GM19238 (cell line): ENCODE measurements around the gene DSP.

Experiments
- DNase-seq: peaks from one replicate; pipeline ENCODE4 v3.0.0; 2011; ENCODE audit warnings: low spot score; ENCODE audit not compliant: insufficient read length

Gene DSP

DNA sequence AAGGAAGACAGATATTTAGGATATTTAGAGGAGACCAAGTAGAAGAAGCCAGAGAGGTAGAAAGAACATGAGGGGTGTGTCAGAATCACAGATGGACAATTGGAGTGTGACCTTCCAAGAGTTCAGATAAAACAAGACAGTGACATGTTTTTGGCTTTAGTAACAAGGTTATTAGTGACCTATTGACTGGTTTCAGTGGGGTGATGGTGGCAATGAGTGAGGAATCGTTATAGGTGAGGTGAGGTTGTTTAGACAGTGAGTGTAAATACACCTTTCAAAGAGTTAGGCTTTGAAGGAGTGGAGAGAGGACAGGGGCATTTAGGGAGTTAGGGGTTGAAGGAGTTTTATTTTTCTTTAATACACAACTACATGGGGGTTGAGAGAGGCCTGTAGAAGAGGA lies 51.8 kb downstream of the DSP start:
- no peak for DNase-seq

DNA sequence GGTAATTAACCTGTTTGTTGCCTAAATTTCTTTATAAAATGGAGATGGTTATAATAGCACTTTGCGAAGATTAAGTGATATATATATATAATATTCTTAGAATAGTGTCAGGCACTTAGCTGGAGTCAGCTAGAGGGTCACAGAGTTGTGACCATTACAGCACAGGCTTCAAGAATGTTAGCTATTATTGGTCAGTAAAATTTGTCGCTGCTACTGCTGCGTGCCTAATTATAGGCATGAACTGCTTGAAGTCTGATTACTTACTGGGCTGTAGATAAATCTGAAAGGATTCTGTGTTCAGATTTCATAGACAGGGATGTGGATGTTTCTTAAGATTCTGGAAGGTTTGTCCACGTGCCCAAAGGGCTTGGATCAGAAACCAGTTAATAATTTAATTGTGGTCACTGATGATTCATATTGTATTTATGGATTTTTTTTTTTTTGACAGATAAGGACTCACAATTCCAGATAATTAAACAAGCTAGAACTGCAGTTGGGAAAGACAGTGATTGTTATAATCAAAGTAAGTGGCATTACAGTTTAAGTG lies 53.2 kb downstream of the DSP start:
- DNase-seq: no peak

DNA sequence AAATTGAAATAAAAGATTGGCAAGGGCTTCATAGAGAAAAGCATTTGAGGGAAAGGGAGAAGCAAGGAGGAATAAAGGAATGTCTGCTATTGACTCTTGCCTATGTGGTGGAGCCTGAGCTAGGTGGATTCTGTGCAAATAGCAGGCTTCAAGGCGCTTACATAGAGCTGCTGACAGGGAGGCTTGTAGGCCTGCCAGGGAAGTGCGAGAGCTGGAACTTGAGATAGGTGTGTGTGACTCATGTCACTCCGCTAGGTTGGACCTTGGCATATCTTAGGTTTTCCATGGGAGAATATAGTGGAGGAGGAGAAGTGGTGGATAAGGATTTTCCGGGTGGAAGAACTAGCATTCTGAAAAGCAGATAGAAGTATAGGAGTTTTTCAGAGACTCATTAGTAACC lies 62.5 kb downstream of the DSP start:
- no peak for DNase-seq

DNA sequence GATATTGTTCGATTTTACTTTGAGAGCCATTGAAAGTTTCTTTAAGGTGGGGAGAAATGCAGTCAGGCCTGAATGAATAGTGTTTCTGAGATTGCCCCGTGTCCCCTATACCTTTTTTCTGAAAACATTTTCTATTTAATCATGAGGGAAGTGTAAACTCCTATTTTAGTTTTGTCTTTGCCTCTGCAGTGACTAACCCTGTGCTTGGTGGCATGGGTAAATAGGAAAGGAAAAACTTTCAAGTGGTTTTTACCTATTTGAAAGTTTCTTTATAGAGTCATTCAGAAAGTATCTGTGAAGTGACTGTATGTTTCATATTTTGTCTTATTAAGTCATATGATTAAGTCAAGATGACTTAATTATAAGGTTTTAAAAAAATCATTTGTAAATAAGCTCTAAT lies 63.0 kb downstream of the DSP start:
- DNase-seq: no peak

DNA sequence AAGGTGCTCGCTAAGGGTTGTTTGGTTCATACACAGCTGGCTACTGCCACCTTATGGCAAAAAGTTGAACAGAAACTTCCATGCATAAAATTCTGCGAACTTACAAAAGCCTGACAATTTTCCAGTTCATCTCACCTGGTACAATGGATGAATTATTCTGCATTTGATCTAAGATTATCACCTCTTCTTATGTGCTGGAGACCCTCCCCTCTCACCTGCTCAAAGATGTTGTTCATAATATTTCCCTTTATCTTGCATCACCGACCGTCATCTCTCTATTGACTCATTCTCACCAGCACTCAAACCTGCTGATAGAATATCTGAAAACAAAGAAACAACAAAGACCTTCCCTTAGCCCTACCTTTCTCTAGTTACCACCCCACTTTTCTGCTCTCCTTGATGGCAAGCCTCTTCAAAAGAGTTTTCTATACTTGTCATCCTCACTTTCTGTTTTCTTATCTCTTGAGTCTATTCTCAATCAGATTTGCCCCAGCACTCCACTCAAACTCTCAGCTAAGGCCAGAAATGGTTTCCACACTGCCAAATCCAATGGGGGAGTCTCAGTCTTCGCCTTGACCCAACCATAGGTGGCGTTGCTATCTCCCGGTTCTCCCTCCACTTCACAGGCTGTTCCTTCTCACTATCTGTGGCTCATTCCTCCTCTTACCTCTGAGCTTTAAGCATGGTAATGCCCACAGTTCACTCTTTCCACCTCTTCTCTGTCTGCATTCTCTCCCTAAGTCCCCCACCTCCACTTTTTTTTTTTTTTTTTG lies 74.3 kb downstream of the DSP start:
- DNase-seq: no peak

DNA sequence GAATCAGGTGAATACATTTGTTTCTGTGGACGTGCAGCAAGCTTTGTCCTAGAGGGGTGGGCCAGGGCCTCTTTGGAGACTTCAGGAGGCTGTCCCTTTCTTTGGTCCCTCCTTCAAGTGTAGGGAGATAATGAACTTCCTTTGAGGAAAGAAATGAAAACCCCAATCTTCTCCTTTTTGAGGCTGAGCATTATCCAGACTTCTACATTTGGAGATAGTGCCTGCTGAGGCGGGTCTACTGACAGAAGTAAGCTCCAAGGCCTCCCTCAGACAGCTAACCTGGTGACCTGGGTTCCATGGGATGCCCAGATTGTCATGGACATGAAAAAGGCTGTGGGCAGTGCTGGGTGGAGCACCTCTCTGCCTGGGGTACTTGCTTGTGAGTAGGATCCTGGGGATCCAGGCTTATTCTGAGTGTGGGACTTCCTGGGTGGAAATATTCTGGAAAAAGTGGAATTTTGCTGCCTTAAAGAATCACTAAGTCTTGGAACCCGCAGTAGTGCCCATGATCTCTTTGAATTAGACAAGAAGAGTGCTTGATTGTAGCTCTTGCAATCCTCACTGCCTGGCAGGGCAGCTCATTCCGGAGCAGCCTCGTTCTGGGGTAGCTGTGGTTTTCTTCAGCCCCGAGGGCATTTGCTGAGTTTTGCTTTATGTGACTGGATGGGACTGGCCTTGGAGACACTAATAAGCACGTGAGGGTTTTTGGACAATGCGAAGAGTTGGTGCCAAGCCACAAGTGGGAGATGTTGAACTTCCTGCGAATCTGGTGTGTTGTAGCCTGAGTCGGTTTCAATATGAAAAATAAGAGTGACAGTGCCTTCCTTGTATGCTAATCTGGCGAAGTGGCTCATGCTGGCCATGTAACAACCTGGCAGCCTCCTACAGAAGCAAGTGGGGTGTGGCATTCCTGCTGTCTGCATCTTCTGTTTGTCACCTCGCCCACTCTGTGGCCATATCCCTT lies 76.6 kb downstream of the DSP start:
- no peak for DNase-seq

DNA sequence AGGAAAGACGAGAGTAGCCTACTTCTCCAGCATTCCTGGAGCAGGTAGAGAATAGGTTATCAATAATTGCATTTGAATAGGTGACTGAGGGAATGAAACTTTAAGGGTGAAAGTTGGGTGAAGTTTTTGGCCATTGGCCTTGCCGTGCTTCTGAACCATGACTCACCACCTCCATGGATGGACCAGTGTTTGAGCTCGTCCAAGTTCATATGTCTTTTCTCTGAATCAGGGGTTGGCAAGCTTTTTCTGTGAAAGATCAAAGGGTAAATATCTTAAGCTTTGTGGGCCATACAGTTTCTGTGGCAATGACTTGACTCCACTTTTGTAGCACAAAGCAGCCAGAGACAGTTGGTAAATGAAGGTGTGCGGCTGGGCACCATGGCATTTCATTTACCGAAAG lies 80.3 kb downstream of the DSP start:
- DNase-seq: no peak

DNA sequence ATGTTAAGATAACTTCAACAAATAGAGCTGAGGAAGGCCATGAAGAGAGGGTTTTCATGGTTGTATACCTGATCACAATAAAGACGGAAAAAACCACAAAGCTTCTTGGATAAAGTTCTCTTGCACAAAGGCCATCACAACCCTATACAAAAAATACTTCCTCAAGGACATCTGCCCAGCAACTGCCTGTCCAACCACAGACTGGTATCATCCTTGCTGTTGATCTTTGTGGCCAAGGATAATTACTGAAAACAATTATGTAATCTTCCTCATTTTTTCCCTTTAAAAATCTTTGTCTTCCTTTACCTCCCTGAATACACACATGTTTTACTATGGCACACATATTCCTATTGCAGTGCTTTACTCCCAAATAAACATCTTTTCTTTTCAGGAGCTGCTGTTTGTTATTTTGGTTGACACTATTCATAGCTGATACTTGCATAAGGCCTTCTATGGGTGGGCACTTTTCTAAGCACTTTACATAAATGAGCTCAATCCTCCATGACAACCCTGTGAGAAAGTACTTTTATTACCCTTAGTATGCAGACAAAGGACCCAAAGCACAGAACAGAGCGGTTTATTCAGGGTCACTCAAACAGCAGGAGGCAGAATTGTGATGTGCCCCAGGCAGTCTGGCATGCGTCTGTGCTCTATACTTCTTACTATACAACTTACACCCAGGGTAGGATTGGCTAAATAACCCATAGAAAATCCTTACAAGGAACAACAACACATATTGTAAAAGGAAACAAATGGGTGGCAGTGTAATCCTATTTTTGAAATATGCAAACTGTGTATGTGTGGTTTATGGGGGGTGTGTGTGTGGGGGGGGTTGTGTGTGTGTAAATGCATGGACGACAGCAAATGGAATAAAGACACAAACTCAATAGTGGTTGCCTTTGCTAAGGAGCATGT lies 83.6 kb downstream of the DSP start:
- DNase-seq: no peak

DNA sequence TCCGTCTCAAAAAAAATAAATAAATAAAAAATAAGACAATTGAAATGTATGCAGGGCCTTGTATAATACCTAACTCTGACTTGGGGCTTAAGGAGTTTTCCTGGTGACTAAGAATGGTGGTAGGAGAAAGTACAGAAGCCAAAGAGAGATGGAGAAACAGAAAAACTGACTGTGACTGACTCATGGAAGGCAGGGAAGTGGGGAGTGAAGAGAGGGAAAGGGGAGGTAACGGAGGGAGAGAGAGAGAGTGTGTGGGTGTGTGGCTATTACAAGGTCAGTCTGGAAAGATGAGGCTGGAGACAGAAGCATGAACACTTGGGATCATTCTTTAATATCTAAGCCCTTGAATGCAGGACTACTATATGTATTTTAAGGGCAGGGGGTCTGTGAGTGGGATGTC lies 87.0 kb downstream of the DSP start:
- DNase-seq: no peak

DNA sequence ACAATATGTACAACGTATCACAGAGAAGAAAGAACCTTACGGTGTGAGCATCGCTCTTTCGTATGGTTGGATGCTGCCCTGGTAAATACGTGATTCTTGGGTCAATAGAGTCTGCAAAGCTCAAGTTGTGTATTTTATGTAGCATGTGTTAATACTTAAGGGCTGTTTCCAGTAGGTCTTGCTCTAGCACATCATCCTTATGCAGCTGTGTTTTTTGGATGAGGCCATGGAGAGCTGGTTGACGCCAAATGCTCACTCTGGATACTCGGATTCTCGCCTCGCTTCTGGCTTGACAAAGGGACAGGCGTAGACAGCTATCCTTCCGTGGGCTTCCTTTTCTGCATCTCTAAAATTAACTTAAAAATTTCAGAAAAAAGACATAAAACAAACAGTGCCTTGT lies 87.4 kb downstream of the DSP start:
- no peak for DNase-seq

DNA sequence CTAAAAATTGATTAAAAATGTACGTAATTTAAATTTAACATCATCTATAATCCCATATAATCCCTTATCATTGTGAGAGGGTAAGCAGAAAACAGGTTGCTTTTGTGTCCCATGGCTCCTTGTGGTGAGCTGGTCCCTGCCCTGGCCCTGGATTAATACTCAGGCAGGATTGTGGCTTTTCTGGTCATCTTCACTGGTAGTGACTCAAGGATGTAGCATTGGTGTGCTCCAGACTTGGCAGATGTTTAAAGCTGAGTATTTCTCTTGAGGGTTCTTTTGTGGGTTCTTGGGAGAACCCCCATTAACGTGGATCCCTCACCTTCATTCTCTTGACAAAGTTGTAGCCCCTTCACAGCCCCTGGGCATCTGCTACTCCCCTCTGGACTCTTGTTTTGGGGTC lies 87.8 kb downstream of the DSP start:
- DNase-seq: no peak

DNA sequence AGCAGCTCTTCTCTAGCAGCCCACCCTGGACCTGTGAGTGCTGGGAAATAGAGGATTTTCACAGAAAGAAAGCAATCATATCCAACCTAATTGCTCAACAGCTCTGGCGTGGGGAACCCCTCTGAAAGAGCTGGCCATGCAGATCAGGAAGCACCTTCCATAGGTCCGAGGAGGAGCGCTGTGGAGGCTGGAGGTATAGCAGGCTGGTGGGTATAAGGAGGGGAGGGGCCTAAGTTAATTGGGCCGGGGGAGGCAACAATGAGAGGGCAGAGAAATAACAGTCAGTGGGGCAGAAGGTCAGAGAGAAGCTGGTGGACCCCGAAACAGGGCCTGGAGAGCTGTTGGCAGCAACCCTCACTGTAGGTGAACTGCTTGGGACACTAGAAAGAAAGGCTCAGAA lies 89.3 kb downstream of the DSP start:
- no peak for DNase-seq

DNA sequence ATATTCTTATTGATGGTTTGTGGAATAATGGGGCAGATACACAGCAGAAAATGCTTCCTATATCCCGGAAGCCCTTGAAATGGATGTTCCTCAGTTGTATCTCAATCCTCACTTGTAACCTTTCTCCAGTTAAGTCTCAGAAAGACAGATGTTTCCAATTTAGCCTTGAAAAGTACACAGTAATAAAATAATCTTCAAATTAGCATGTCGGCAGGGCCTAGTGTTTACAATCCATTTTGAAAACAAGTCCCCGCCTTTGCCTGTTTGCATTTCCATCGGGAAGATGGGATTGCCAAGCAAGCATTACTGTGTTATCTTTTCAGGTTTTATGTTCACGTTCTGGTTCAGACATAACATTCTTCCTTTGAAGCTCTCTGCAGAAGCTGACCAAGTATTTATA lies 90.0 kb downstream of the DSP start:
- DNase-seq: no peak

DNA sequence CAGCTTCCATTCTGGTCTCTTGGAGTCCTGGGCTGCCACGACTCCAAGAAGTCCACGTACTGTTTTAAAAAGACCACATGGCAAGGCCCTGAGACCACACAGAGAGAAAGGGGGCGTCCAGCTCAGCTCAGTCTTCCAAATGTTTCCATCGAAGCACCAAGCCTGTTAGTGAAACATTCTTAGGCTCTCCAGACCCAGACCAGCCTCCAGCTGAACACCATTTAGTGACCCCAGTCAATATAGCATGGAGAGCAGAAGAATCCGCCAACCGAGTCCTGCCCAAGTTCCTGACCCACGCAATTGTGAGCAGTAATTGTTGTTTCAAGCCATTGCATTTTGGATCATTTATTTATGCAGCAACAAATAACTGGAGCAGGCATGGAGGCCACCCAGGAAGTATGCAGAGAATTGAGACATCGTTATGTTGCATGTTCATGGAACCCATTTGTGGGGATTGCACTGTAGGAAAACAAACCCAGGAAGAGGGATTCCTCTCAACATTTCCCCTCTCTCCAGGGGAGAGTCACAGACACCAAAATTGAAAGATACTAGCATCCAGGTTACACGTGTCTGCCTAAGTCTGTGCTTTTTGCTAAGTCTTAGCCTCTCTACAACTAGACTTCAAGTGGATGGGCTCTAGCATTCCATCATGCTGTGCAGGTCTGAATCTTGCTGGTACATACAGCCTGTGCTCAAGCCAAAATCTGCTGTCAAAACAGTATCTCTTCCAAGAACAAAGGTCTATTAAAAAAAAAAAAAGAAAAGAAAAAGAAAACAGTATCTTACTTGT lies 91.2 kb downstream of the DSP start:
- no peak for DNase-seq

DNA sequence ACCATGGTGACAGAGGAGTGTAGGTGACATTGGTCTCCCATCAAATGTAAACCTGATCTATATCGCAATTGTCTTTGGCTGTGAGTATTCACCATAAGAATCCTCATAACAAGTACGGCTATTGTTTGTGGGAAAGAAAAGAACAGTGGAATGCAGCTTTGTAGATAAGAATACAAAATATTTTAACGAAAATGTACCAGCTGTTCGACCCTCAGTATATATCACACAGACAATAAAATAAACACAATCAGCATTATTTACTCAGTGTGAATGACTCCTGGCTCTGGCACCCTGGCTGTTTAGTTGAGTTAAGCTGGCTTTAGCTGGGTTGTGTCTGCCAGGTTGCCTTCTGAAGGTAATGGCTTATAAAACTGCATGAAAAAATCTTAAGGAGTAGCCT lies 91.9 kb downstream of the DSP start:
- no peak for DNase-seq

DNA sequence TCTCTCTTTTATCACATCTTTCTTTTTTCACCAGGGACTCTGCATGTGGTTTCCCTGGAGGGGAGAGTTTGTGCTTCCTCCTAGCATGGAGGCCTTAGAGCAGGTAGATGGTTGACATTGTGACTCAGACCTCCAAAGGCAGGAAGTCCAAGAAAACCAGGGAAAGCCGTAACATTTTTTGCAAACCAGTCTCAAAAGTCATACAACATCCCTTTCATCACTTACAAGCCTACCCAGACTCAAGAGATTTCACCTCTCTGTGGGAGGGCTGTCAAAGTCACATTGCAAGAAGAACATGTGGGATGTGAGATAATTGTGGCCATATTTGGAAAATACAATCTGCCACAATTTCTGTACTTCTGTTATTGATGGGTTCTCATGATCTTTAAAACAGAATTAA lies 94.7 kb downstream of the DSP start:
- no peak for DNase-seq
